ENCODE data around the gene BCAS3.
"Not testable (repeated sequence)": the region's sequence is repeated elsewhere in the genome, so short reads cannot be mapped to it uniquely, and the experiment has no call there.

The BCAS3 gene

DNA sequence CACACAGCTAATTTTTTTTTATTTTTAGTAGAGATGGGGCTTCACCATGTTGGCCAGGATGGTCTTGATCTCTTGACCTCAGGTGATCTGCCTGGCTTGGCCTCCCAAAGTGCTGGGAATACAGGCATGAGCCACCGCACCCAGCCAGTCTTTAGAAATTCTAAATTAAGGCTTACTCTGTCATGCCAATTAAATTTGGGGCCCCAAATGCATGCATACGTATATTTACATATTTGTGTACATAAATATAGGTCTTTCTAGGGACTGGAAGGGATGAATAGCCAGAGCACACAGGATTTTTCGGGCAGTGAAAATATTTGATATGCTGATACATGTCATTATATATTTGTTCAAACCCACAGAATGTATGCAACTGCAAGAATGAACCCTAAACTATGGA is 105.1 kb downstream of the BCAS3 start:
- DNase-seq (ENCODE audit: low read depth in 2 of 2, low spot score in 1 of 2), result no peak

- no peak for DNase-seq (ENCODE audit: low read depth in 2 of 2, low spot score in 1 of 2)
Observed at GRCh38 chr17:60790205-60790604, 112.6 kb downstream of the BCAS3 start.

DNA sequence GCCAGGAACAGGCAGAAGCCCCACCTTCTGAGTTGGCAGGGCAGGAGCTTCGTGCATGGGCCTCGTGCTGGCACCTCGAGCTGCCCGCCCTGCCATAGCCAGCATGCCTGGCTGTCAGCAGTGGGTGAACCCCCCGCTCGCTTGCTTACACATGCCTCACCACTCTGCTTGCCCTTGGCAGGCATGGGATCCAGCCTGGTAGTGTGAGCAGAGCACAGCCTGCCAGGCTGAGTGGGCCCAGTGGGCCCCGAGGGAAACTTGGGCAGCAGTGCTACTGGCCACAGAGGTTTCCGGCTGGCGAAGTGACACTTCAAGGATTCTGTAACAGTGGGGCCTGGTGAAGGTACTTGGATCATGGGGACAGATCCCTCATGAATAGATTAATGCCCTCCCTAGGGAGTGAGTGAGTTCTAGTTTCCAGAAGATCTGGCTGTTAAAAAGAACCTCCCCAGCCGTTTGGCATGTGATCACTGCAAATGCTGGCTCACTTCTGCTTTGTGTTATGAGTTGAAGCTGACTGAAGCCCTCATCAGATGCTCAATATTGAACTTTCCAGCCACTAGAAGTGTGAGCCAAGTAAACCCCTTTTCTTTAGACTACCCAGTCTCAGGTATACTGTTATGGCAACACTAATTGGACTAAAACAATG is 114.7 kb downstream of the BCAS3 start:
- DNase-seq (ENCODE audit: low read depth in 2 of 2, low spot score in 1 of 2), result no peak

- no peak for DNase-seq (ENCODE audit: low read depth in 2 of 2, low spot score in 1 of 2)
Observed at GRCh38 chr17:60798576-60798975, 120.9 kb downstream of the BCAS3 start.

DNA sequence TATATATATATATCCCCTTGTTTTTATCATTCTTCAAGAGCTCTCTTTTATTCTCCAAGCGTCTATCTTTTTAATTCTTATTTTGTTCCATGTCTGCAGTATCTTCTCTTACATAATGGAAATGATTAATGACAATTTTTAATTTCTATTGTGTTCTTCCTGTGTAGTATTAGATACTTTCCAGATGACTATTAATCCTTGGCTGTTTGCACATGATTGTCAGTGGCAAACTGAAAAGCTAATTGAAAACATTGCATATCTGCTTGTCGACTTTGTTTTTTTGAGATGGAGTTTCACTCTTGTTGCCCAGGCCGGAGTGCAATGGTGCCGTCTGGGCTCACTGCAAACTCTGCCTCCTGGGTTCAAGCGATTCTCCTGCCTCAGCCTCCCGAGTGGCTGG is 124.7 kb downstream of the BCAS3 start:
- no peak for DNase-seq (ENCODE audit: low read depth in 2 of 2, low spot score in 1 of 2)

DNA sequence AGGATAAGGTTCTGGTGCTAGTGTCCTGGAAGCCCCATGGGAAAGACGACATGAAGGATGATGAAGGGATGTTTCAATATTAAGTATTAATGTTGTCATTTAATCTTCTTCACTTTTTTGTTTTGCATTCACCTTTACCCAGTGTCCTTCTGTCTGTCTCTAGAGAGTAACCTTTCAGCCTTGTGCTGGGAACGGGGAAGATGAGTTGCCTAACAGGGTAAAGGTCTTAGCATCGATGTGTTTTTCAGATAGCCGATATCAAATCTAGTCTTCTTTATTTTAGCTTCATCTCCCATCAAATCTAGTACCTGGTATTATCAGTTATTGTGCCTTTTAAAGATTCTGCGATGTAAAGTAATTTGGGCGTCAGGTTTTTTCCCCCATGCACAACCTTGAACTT is 125.4 kb downstream of the BCAS3 start:
- DNase-seq (ENCODE audit: low read depth in 2 of 2, low spot score in 1 of 2), result no peak

DNA sequence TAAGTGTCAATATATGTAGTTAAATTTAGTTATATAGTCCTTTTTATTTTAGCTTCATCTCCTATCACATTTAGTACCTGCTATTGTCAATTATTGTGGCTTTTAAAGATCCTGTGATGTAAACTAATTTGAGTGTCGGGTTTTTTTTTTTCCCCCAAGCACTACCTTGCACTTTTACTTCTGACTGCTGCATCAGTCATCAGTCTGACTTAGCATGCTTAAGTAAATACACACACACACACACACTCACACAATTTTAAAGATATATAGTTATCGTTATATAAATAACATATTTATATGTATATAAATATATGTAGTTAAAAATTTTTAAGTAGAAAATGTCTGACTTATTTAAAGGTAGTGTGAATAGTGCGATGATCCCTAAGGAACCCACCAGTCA is 127.2 kb downstream of the BCAS3 start:
- no peak for DNase-seq (ENCODE audit: low read depth in 2 of 2, low spot score in 1 of 2)

GRCh38 chr17:60809421-60809820 is 131.8 kb downstream of the BCAS3 start:
- no peak for DNase-seq (ENCODE audit: low read depth in 2 of 2, low spot score in 1 of 2)

DNA sequence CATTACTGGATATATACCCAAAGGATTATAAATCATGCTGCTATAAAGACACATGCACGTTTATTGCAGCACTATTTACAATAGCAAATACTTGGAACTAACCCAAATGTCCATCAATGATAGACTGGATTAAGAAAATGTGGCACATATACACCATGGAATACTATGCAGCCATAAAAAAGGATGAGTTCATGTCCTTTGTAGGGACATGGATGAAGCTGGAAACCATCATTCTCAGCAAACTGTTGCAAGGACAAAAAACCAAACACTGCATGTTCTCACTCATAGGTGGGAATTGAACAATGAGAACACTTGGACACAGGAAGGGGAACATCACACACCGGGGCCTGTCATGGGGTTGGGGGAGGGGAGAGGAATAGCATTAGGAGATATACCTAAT is 137.3 kb downstream of the BCAS3 start:
- not testable (repeated sequence) for DNase-seq (ENCODE audit: low read depth in 2 of 2, low spot score in 1 of 2)

- DNase-seq (ENCODE audit: low read depth in 2 of 2, low spot score in 1 of 2), result no peak
Observed at GRCh38 chr17:60817192-60817591, 139.5 kb downstream of the BCAS3 start.

DNA sequence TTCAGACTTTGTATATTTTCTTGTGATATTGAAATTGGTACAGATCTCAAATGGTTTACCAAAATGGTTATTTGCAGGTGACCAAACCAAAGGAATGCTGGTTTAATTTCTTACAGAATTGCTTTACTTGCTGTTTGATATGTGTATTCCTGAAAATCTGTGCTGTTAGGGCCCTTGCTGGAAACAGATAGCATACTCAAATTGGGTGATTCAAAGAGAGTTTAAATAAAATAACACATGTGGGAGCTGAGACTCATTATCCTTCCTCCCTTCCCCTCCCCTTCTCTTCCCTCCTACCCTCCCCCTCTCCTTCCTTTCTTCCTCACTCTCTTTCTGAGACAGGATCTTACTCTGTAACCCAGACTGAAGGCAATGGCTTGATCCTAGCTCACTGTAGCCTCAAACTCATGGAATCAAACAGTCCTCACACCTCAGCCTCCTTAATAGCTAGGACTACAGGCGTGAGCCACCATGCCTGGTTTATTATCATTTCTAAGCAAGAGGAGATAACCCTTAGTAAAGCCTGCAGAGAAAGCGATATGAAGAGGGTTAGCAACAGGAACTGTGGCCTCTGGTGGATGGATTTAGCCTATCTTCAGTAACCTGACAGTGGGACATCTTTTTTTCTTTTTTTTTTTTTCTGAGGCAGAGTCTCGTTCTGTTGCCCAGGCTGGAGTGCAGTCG is 141.9 kb downstream of the BCAS3 start:
- no peak for DNase-seq (ENCODE audit: low read depth in 2 of 2, low spot score in 1 of 2)

GRCh38 chr17:60823515-60823914 is 145.9 kb downstream of the BCAS3 start:
- DNase-seq (ENCODE audit: low read depth in 2 of 2, low spot score in 1 of 2), result no peak

- no peak for DNase-seq (ENCODE audit: low read depth in 2 of 2, low spot score in 1 of 2)
Observed at GRCh38 chr17:60825351-60825750, 147.7 kb downstream of the BCAS3 start.

GRCh38 chr17:60827943-60828342 is 150.3 kb downstream of the BCAS3 start:
- DNase-seq (ENCODE audit: low read depth in 2 of 2, low spot score in 1 of 2), result no peak

- DNase-seq (ENCODE audit: low read depth in 2 of 2, low spot score in 1 of 2), result no peak
Observed at GRCh38 chr17:60832151-60832585, 154.5 kb downstream of the BCAS3 start.

DNA sequence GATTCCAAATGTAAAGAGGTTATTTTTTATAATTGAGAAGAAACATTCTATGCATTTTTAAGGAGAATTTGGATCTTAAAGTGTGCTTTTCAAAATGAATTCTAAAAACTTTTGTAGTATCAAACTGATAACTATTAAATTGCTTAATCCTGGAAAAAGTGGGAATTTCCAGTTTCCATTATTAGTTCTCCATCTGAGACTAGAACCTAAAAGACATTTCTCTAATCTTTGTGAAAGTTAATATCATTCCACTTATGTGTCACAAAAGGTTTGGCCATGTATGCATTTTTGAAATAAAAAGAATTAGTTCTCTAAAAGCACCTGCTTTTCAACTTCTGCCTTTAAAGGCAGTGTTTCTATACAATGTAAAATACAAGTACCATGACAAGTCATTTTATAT is 155.0 kb downstream of the BCAS3 start:
- DNase-seq (ENCODE audit: low read depth in 2 of 2, low spot score in 1 of 2), result no peak

GRCh38 chr17:60840456-60840855 is 162.8 kb downstream of the BCAS3 start:
- DNase-seq (ENCODE audit: low read depth in 2 of 2, low spot score in 1 of 2), result no peak

DNA sequence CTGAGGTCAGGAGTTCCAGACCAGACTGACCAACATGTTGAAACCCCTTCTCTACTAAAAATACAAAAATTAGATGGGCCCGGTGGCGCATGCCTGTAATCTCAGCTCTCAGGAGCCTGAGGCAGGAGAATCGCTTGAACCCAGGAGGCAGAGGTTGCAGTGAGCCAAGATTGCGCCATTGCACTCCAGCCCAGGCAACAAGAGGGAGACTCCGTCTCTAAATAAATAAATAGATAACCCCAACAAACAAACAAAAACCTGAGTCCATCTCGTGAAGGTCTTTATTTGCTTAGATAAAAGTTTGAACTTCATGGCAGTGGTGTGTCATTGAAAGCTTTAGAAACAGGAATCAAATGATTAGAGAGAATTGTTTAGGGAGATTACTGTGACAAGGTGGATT is 167.4 kb downstream of the BCAS3 start:
- no peak for DNase-seq (ENCODE audit: low read depth in 2 of 2, low spot score in 1 of 2)

DNA sequence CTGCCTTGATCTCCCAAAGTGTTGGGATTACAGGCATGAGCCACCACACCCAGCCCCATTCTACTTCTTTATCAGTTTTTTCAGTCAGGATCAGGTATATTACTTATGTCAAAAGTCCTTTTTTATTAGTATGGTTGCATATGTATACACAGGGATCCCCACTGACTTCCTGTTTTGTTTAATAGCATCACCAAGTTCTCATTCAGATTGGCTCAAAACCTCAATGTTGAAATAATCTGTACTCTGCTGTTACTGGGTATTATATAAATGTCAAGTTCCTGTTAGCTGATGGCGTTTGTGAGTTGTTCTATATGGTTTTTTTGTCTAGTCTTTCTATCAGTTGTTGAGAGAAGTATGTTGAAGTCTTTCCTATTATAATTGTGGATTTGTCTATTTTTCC is 168.5 kb downstream of the BCAS3 start:
- no peak for DNase-seq (ENCODE audit: low read depth in 2 of 2, low spot score in 1 of 2)

DNA sequence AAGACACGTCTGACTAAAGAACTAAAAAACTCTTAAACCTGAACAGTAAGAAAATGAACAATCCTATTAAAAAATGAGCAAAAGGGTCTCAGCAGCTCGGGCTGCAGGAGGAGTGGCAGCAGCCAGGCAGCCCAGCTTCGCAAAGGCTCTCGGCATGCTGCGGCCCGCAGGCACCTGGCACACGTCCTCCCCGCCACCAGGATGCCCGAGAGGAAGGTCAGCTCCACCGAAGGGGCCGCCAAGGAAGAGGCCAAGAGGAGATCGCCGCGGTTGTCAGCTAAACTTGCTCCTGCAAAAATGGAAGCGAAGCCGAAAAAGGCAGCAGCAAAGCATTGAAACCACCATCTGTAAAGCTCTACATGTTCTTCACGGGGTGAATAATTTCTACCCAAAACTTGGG is 173.5 kb downstream of the BCAS3 start:
- no peak for DNase-seq (ENCODE audit: low read depth in 2 of 2, low spot score in 1 of 2)

DNA sequence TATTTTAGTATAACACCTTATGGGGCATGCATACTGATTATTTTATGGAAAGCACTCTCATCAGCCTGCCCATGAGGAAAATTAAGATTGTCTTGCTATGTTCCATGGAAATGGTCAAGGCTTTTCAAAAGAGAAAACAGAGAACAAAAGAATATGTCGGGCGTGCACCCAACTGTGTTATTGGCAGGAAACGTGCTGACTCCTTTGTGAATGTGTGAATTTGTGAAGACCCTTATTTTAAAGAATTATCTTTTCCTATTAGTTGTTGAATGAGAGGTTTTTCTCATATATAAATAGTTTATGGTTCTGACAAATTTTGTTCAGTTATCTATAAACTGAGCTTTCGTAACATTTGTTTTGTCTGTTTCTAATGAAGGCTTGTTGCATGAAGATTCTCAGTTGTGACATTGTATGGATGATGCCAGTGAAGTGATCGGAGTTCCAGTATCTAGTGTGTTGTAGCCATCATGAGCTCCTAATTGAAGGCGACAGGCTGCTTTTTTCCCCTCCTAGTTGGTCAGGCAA is 180.0 kb downstream of the BCAS3 start:
- no peak for DNase-seq (ENCODE audit: low read depth in 2 of 2, low spot score in 1 of 2)

DNA sequence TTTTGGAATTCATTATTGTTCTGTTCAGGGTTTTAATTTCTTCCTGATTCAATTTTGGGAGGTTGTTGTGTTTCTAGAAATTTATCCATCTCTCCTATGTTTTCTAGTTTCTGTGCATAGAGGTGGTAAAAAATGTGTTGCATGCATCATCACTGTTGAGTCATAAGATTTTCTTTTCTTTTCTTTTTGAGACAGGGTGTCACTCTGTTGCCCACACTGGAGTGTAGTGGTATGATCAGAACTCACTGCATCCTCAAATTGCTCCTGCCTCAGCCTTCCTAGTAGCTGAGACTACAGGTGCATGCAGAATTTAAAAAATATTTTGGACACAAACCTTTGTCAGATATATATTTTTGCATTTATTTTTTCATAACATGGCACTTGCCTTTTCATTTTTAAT is 184.8 kb downstream of the BCAS3 start:
- no peak for DNase-seq (ENCODE audit: low read depth in 2 of 2, low spot score in 1 of 2)

Measured in stimulated activated CD8-positive, alpha-beta memory T cell treated with anti-CD3 and anti-CD28 coated beads, Interleukin-4, amount 100 ng/mL, for 1 hour (primary cell).